Adipocyte (in vitro differentiated cells): ENCODE measurements around the gene RBFOX1.

ENCODE experiments used
- DNase-seq: peaks from one replicate; pipeline ENCODE4 v3.0.0-alpha.2; 2015; ENCODE audit warnings: low read depth
- H3K27me3 ChIP-seq: replicated peaks from 2 replicates; pipeline ENCODE4 v1.7.0; 2013; ENCODE audit warnings: mild to moderate bottlenecking, low read length, moderate library complexity; ENCODE audit not compliant: control insufficient read depth, insufficient read depth
- H3K36me3 ChIP-seq: 2 replicates; pipeline ENCODE4 v1.7.0; 2013; ENCODE audit warnings: low read length, mild to moderate bottlenecking, moderate library complexity; ENCODE audit not compliant: control insufficient read depth, insufficient read depth, severe bottlenecking
- H3K4me1 ChIP-seq: 2 replicates; pipeline ENCODE4 v1.7.0; 2013; ENCODE audit warnings: mild to moderate bottlenecking, low read length, moderate library complexity; ENCODE audit not compliant: control insufficient read depth, insufficient read depth
- H3K4me3 ChIP-seq: 2 replicates; pipeline ENCODE4 v1.7.0; 2013; ENCODE audit warnings: mild to moderate bottlenecking, low read length, moderate library complexity
- H3K9ac ChIP-seq: 2 replicates; pipeline ENCODE4 v1.7.0; 2013; ENCODE audit warnings: mild to moderate bottlenecking, low read length, moderate library complexity
- H3K9me3 ChIP-seq: 2 replicates; pipeline ENCODE4 v1.7.0; 2013; ENCODE audit warnings: mild to moderate bottlenecking, low read length, moderate library complexity; ENCODE audit not compliant: control insufficient read depth

The RBFOX1 gene

DNA sequence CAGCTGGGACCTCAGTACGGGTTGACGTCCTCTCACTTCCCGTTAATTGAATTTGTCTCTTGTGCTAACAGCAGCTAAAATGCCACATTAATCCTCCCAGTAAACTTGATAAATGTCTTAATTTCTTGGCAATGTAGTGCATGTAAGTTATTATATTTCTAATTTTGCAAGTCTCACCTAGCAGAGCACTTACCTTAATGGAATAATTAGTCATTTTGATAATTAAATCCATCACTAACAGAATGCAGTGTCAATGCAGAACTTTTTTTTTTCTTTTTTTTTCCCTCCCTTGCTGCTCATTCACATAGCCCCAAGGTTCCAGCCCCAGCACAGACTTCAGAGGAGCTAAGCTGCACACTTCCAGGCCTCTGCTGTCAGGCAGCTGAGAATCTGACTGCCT lies 376.5 kb downstream of the RBFOX1 start:
- Histone ChIP-seq H3K4me1 (no peaks in the 10 kb centered on the region), H3K9me3 (no peaks in the 10 kb centered on the region), H3K27me3 (no peaks in the 10 kb centered on the region), H3K36me3 (no peaks in the 10 kb centered on the region), H3K4me3 (no peak overlapping the region), H3K9ac (no peak overlapping the region)
- no peak for DNase-seq

DNA sequence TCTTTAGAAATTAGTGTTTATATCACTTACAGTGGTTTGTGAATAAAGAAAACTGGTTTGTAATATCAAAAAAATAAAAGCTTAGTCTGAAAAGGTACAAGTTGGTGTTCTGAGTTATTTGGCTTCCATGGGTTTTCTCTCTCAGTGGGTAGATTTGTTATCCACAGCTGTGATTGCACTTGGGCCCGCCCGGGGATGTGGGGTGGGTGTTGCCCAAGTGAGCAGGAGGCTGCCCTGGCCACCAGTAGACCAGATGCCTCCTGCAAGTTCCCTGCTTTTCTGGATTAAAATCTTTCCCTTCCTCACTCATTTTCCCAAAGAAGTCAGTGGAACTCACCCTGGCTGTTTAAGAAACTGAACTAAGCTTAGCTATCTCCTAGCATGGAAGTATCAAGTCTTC lies 380.6 kb downstream of the RBFOX1 start:
- DNase-seq: no peak
- Histone ChIP-seq H3K27me3 (no peaks in the 10 kb centered on the region), H3K36me3 (no peaks in the 10 kb centered on the region), H3K4me3 (no peak overlapping the region), H3K4me1 (no peaks in the 10 kb centered on the region), H3K9ac (no peak overlapping the region), H3K9me3 (no peaks in the 10 kb centered on the region)

DNA sequence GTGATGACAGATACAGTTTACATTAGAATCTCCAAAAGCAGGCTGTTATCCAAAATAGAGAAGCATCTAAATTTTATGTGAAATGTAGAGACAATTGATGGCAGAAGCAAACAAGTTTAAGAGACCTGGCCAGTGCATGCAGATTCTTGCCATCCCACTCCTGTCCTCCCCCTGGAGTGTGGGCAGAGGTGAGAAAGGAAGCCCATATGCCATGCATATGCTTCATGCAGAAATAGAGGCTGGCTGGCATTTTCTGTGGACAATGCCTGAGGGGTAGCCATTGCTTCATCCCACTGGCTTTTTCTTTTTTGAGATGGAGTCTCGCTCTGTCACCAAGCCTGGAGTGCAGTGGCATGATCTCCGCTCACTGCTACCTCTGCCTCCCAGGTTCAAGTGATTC lies 382.1 kb downstream of the RBFOX1 start:
- Histone ChIP-seq H3K4me1 (no peaks in the 10 kb centered on the region), H3K9me3 (no peaks in the 10 kb centered on the region), H3K9ac (no peak overlapping the region), H3K4me3 (no peak overlapping the region), H3K27me3 (no peaks in the 10 kb centered on the region), H3K36me3 (no peaks in the 10 kb centered on the region)
- no peak for DNase-seq

DNA sequence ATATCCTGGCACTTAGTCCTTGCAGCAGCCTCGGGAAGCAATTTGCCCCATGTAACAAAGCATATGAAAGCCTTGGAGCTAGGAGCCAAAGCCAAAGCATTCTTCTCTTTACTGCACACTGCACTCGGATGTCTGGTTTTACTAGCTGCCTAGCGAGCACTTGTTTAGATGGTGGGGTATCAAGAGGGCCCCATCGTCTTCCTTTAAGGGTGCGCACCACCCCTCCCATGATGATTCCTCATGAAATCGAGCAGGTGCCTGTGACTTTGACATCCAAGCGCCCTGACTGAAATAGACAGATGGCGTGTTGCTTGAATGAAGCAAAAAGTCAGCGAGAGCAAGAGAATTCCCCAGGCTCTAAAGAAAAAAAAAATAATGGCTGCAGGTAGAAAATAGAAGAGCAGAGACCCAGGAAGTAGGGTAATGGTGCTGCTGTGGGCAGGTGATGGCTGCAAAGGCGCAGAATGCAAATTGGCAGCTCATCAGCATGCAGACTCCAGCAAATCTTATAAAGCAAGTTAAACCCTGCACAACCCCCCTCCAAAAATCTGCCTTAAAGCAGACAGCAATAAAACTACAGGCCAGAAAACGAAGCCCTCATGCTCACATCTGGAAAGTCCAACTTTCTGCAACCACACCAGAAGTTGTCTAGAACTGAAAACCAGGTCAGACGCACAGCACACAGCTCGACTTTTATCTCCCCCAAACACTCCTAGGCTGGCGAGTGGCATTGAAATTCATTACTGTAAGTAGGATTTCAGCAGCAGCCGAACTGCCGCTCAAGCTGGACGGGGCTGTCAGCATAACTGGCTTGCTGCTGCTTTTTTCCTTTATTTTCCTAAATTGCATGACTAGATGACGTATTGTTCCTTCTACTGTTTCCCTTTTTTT lies 384.3 kb downstream of the RBFOX1 start:
- no peaks in the 10 kb centered on the region for H3K36me3 ChIP-seq
- no peak overlapping the region for H3K9ac ChIP-seq
- no peaks in the 10 kb centered on the region for H3K27me3 ChIP-seq
- H3K9me3 ChIP-seq: no peaks in the 10 kb centered on the region
- no peak overlapping the region for H3K4me3 ChIP-seq
- no peak for DNase-seq
- no peaks in the 10 kb centered on the region for H3K4me1 ChIP-seq

DNA sequence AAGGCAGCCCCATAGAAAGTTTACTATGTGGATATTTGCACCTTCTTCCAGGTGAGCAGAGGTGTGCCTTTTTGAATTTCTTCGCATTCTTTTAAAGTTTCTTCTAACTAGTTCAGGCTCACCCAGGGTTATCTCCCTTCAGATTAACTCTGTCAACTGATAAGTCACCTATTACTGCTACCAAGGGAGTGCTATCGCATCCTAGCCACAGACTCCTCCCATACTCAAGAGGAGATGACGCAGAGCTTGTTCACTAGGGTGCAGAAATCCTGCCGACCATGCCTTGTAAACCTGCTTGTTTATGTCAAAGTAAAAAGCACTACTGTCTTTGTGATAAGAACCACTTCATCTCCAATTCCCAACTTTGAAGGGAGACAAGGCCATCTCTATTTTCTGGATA lies 390.1 kb downstream of the RBFOX1 start:
- no peaks in the 10 kb centered on the region for H3K27me3 ChIP-seq
- H3K36me3 ChIP-seq: no peaks in the 10 kb centered on the region

DNA sequence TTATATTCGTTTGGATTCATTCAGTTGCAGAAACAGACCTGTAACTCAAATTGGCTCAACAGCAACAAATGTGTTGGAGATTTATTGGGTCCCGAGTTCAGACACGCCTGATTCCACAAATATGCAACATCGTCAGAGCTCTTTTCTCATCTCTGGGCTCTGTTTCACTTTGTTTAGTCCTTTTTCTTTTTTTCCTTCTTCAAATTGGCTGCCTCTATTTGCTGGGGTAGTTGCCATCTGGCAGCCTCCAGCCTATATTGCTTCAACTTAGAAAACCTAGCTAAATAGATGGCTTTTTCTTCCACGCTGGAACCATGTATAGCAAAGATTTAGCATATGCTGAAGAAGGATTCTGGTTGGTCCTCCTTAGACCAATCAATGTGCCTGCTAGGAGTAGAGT lies 398.5 kb downstream of the RBFOX1 start:
- no peak overlapping the region for H3K4me3 ChIP-seq
- no peak overlapping the region for H3K9ac ChIP-seq
- H3K4me1 ChIP-seq: no peaks in the 10 kb centered on the region
- H3K27me3 ChIP-seq: no peaks in the 10 kb centered on the region
- no peaks in the 10 kb centered on the region for H3K36me3 ChIP-seq
- no peak for DNase-seq
- no peaks in the 10 kb centered on the region for H3K9me3 ChIP-seq

More for the DNA sequence above, 390.1 kb downstream of the RBFOX1 start:
- no peak for DNase-seq
- no peak overlapping the region for H3K9ac ChIP-seq
- H3K9me3 ChIP-seq: peaks cover 5% of the 10 kb centered on the region
- no peaks in the 10 kb centered on the region for H3K4me1 ChIP-seq
- no peak overlapping the region for H3K4me3 ChIP-seq

DNA sequence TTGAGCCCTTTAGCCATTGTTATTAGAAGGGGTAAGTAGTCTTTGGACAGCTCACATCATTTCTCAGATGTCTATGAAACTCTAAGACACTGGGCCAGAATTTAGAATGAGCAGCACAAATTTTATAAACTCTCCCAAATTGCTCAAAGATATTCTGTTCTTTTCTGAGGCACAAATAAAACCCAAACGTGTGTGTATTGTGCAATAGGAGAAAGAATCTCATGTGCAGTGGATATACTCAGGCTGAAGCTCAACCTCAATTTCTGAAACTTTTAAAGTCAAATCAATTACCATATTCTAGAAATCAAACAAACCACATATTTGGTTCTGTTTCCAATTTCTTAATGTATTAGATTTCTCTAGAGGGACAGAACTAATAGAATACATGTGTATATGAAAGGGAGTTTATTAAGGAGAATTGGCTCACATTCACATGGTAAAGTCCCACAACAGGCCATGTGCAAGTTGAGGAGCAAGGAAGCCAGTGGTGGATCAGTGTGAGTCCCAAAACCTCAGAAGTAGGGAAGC lies 403.6 kb downstream of the RBFOX1 start:
- H3K4me1 ChIP-seq: no peaks in the 10 kb centered on the region
- no peak overlapping the region for H3K4me3 ChIP-seq
- H3K9ac ChIP-seq: no peak overlapping the region
- no peaks in the 10 kb centered on the region for H3K27me3 ChIP-seq
- no peak for DNase-seq
- H3K36me3 ChIP-seq: no peaks in the 10 kb centered on the region
- H3K9me3 ChIP-seq: peaks cover 3% of the 10 kb centered on the region

DNA sequence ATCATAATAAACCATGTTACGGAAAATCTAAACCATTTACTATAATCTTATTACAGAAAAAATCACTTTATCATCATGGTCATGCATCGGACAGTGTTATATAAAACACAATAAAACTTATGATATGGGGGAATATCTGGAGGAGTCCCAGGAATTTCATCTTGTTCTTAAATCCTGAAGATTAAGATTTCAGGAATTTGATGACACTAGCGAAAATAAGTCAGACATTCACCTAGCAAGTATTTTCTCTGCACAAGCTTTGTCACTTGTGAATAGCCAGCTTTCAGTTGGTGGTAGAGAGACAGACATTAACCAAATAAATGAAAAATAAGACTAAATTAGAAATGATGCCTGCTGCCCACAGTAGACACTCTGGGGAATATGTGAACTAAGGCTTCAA lies 410.0 kb downstream of the RBFOX1 start:
- no peak for DNase-seq
- no peak overlapping the region for H3K9ac ChIP-seq

DNA sequence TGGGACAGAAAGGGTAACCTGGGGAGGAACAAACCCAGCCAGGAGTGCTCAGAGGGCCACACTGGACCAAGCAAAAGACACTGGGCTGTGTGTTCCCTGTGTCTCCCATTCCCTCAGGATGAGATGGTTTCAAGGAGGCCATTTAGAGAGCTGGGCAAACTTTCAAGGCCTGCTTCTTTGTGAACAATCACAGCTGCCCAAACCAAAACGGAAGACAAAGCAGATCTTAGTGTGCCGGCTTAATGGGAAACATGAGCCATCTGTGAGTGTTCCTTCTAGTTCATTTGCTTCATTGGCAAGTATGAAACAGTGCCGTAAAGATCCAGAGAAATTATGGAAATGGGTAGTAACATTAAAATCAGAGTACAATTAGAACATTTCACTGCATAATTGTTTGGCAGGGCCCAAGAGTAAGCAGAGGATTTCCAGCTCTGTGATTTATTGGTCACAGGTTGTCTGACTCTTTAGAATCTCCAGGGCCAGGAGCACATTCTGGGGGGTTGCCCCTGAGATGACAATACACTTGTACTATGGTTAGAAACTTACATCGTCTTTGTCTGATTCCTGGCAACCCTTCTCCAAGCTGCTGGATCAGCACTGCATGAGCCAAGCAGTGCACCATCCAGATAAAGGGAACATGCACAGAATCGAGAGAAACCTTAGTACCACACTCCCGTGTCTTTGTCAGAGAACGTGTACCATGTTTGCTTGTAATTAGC lies 412.1 kb downstream of the RBFOX1 start:
- H3K36me3 ChIP-seq: no peaks in the 10 kb centered on the region
- no peaks in the 10 kb centered on the region for H3K9me3 ChIP-seq
- H3K4me1 ChIP-seq: no peaks in the 10 kb centered on the region
- H3K4me3 ChIP-seq: no peak overlapping the region
- no peaks in the 10 kb centered on the region for H3K27me3 ChIP-seq
- DNase-seq: no peak
- H3K9ac ChIP-seq: no peak overlapping the region

More for the DNA sequence above, 410.0 kb downstream of the RBFOX1 start:
- Histone ChIP-seq H3K27me3 (no peaks in the 10 kb centered on the region), H3K9me3 (peaks cover 3% of the 10 kb centered on the region), H3K4me3 (no peak overlapping the region), H3K36me3 (no peaks in the 10 kb centered on the region), H3K4me1 (no peaks in the 10 kb centered on the region)

DNA sequence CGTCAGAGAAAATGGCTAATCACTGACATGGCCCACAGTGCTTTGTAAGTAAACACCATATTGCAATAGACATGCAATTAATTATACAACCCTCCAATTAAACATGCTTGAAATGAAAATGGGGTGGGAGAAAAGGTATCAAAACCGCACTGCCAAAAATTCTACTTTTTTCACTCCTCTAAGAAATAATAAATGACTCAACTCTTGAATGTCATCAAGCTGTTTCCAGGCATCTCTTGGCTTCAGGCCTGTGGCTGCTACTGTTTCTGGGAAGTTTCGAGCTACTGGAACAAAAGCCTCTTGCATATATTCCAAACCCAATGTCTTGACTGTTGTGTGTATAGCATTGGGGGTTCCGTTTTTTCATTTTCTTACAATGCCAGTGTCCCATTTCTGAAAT lies 412.6 kb downstream of the RBFOX1 start:
- no peak for DNase-seq
- Histone ChIP-seq H3K4me3 (no peak overlapping the region), H3K4me1 (no peaks in the 10 kb centered on the region), H3K9me3 (no peaks in the 10 kb centered on the region), H3K36me3 (no peaks in the 10 kb centered on the region), H3K9ac (no peak overlapping the region), H3K27me3 (no peaks in the 10 kb centered on the region)

DNA sequence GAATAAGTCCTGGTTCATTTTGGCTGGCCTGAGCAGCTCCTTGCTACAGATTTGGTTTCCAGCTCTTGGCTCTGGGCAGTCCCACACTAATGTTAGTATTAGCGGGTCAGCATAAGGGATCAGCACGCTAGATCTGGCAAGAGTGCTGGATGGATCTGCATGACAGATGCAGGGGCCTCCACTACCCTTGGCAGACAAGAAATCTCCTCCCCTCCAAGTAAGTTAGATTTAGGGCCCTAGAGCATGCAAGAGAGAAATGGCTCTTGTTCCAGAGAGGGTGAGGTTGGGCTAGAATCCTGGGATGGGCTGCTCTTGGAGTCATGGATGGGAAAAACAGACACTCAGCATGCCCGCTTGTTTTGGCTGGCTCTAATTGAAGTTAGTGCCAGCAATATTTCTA lies 414.3 kb downstream of the RBFOX1 start:
- no peaks in the 10 kb centered on the region for H3K9me3 ChIP-seq
- no peak for DNase-seq
- H3K36me3 ChIP-seq: no peaks in the 10 kb centered on the region
- H3K4me1 ChIP-seq: no peaks in the 10 kb centered on the region
- H3K9ac ChIP-seq: no peak overlapping the region
- H3K4me3 ChIP-seq: no peak overlapping the region
- H3K27me3 ChIP-seq: no peaks in the 10 kb centered on the region
